HG02938 (cell line): ENCODE data around the gene RAB3GAP2.
"Not testable (repeated sequence)": the region's sequence is repeated elsewhere in the genome, so short reads cannot be mapped to it uniquely, and the experiment has no call there.

Experiments
- ATAC-seq: cut with Tn5 transposase; IDR thresholded peaks from one replicate; pipeline ENCODE4 v1.9.1; 2021; ENCODE audit warnings: mild to moderate bottlenecking, moderate library complexity; ENCODE audit not compliant: unreplicated experiment

The RAB3GAP2 gene

GRCh38 chr1:220153147-220153546, 119.1 kb downstream of the RAB3GAP2 start:
- ATAC-seq, result no peak

DNA sequence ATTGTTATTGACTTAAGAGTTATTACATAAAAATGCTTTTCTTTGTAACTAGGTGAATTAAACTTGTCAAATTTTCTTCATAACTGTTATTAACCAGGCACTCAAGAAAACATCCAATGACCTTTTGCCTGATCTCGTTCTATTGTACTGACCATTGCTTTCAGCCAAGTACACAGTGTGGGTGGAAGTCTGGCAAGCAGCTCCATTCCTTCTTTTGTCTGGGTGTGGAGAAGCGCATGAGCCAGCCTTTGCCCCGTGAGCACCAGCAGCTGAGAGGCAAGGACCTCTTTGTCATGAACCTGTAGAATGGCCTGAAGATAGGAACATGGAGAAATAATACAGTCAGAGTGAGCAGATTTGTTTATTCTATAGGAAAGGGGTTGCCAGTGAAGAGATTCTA, 120.8 kb downstream of the RAB3GAP2 start:
- no peak for ATAC-seq

- ATAC-seq, result no peak
Measured at GRCh38 chr1:220149742-220150141, 122.5 kb downstream of the RAB3GAP2 start.

DNA sequence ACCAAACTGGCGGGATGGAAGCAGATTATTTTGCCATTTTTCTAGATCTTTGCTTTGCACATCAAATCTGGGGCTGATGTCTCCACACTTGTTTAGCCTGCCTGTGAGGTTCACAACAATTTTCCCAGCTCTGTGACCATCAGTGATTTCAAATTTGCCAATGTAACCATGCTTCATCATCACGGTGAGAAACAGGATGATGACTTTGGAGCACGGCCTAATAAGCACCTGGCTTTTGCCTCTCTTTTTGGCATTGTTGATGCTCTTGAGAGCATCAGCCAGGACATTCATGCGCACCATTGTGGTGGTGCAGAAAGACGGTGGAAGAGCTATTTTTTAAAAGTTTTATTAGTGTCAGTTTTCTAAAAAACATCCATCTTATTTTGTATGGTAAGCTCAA, 128.2 kb downstream of the RAB3GAP2 start:
- ATAC-seq, result no peak

- ATAC-seq, result no peak
Measured at GRCh38 chr1:220139966-220140365, 132.3 kb downstream of the RAB3GAP2 start.

GRCh38 chr1:220137019-220137786, 135.1 kb downstream of the RAB3GAP2 start:
- ATAC-seq, result no peak

- no peak for ATAC-seq
Measured at GRCh38 chr1:220135755-220136154, 136.5 kb downstream of the RAB3GAP2 start.

- no peak for ATAC-seq
Measured at GRCh38 chr1:220129479-220130210, 142.6 kb downstream of the RAB3GAP2 start.

DNA sequence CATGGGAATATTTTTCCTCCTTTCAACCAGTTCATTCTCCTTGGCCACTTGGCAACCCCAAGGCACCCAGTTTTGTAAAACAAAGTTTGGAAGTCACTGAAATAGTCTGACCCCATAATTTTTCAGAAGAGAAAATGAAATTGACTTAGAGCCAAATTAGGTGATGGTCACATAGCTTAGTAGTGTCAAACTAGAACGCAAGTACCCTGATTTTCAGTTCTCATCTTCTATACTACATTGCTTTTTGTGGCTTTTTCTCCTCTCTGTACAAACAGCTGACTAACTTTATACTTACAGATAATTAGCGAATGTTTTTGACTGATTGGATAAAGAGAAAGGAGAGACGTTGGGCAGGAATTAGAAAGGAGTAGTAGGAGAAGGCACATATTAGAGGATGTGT, 145.2 kb downstream of the RAB3GAP2 start:
- no peak for ATAC-seq

DNA sequence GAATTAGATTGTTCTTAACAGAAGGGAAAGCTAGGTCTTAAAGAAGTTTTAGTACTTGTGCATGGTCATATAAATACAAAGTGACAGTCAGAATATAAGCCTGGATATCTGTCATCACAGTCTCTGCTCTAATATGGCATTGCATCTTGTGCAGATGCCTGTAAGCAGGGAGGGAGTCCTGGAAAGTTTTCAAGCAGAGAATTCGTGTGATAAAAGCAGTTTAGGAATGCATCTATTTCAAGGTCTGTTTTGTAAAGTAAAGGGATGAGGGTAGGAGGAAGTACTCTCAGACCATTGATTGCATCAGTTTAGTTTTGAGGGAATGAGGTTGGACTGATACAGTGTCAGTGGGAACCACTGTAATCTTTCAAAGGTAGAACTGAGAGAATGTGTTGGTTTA, 147.7 kb downstream of the RAB3GAP2 start:
- ATAC-seq, result no peak

DNA sequence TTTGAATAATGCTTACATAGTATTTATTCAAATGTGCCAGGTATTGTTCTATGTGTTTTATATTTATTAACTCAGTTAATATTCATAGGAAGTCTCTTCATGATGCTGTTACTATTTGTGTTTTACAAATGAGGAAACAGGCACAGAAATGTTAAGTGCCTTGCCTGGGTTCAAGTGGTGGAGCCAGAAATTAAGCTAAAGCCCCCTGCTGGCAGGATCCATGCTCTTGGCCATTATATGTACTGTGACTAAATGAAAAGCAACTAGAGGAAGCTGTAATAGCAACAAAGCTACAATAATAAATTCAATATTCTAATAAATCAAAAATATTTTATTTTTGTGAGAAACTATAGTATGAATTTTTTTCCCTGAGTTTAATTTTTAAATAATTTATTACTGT, 148.4 kb downstream of the RAB3GAP2 start:
- ATAC-seq, result no peak

DNA sequence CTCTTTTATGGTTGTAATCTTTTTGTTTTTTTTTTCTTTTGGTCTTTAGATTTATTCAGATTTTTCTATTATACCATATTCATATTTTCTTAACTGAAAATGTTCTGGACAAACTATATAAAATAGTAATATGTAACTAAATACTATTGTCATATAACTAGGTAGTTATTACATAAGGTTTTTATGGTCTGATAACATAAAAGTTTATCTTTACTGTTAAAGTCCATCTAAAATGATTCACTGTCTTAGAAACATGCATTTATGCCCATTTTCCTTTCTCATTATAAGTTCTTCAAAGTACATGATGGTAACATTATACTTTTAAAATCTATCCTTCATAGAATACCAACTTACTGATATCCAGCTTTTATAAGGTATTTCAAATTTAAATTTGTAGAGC, 149.2 kb downstream of the RAB3GAP2 start:
- no peak for ATAC-seq

DNA sequence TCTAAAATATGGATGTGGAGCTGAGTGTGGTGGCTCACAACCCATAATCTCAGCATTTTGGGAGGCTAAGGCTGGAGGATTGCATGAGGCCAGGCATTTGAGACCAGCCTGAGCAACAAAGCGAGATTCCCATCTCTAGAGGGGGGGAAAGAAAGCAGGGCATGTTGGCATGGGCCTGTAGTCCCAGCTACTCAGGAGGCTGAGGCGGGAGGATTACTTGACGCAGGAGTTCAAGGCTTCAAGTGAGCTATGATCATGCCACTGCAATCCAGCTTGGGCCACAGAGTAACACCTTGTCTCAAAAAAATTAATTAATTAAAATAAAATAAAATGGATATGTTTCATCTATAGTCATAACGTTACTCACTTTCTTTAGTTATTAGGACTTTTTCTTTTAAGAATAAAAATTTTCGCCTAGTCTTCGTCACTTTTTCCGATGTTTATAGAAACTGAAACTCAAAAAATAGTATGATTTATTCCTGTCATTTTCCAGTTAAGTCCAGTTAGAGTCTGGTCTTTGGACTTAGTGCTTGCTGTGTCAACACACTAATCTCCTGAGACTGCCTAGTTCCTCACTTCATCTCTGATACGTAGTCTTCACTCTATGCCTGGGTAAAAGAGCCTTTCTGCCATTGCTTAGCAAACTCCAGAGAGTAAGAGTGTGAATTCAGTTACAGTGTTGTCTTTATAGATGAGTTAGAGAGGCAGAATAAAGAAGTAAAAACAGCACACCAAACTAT, 150.3 kb downstream of the RAB3GAP2 start:
- ATAC-seq, result no peak

DNA sequence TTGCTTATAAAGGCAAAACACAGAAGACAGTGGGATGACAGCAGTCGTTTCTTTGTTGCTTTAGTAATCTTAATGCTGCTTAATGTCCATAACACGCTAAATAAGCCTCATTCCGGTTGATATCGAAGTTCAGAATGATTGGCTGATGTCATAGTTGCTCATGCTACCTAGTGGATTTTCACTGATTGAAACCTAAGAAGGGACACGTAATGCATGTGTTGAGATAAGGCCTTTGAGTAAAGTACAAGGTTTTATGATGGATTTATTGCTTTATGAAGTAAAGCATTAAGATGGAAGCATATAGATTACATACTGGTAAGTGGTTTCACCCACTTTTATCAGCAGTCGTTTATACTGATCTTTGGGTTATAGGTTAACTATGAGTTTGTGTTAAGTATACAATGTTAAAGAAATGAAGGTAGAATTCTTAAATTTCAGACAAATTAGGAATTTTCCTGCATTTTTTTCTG, 153.2 kb downstream of the RAB3GAP2 start:
- ATAC-seq, result no peak

DNA sequence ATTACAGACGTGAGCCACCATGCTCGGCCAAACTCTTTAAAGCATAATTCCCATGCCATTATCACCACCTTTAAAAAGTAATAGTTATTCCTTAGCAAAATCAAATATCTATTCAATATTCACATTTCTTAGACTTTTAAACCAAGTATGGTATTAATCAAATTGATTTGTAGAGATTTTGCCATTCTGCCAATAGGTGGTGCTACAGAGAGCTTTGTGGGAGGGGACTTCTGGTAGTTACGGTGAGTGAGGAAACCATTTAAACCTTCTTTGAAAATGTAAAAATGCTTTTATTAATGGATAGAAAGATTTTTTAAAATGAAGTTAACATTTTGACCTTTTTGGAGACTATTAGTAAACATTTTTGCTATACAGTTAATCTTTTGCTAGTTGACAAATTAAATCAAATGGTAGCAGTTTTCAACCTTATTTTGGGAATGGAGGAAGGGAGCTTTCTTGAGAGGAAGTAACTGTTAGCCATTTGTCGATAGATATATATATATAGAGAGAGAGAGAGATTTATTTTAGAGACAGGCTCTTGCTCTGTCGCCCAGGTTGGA, 159.0 kb downstream of the RAB3GAP2 start:
- ATAC-seq, result peak; percentile 80

DNA sequence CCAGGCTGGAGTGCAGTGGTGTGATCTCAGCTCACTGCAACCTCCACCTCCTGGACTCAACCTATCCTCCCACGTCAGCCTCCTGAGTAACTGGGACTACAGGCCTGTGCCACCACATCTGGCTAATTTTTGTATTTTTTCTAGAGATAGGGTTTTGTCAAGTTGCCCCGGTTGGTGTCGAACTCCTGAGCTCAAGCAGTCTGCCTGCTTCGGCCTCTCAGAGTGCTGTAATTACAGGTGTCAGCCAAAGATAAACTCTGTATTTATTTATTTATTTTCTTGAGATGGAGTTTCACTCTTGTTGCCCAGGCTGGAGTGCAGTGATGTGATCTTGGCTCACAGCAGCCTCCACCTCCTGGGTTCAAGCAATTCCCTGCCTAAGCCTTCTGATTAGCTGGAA, 159.7 kb downstream of the RAB3GAP2 start:
- not testable (repeated sequence) for ATAC-seq

- ATAC-seq, result not testable (repeated sequence)
Measured at GRCh38 chr1:220110473-220110872, 161.8 kb downstream of the RAB3GAP2 start.

GRCh38 chr1:220099826-220100225, 172.4 kb downstream of the RAB3GAP2 start:
- no peak for ATAC-seq
